ENCODE measurements around the gene GABBR2. TPM values are rescaled to one million over a fixed set of nuclear protein-coding genes. Genes with fewer than 3 reads are reported as not detected.

Gene GABBR2
- total RNA-seq, 2 experiments from 2014 or later: not detected

GRCh38 chr9:98418578-98419259, 290.0 kb downstream of the GABBR2 start:
- Histone ChIP-seq H2AFZ (ENCODE audit: low read length) (no peak overlapping the region), H3K9me2 (ENCODE audit: insufficient read depth, low read length) (no peaks in the 10 kb centered on the region), H3K4me2 (ENCODE audit: low read length) (no peak overlapping the region), H4K20me1 (ENCODE audit: insufficient read depth, low read length) (no peaks in the 10 kb centered on the region), H3K9me3 (ENCODE audit: low read length) (no peaks in the 10 kb centered on the region), H3K27ac (ENCODE audit: low read depth, low read length, poor library complexity, severe bottlenecking) (no peak overlapping the region), H3K36me3 (ENCODE audit: insufficient read depth, low read length) (no peaks in the 10 kb centered on the region), H3K79me2 (ENCODE audit: insufficient read depth, low read depth, low read length) (no peaks in the 10 kb centered on the region), H3K4me1 (ENCODE audit: insufficient read depth, low read length, poor library complexity, severe bottlenecking) (no peaks in the 10 kb centered on the region), H3K4me3 (ENCODE audit: low read depth, low read length, poor library complexity, severe bottlenecking) (no peak overlapping the region)
- TF ChIP-seq CTCF (conservative IDR thresholded peaks at IDR 0.05; ENCODE audit: low read length) (no peak), EZH2phosphoT487 (IDR thresholded peaks at IDR 0.05; ENCODE audit: borderline replicate concordance, low read depth, low read length) (no peak)
- no peak for DNase-seq (ENCODE audit: low spot score)
- intact Hi-C loops (cut with micrococcal nuclease; ENCODE audit: unreplicated experiment): no loop called here
- ChIA-PET CTCF (ENCODE audit: unreplicated experiment) (no interaction called here), POLR2A (interaction anchor here (0.5 kb wide), 1 partner anchor 489 kb away, joined by 4 read pairs; no protein-coding TSS in a partner anchor)
- BruUV-seq (replicated peaks): no TSS peak

- ChIA-PET POLR2A (interaction anchor here (0.9 kb wide), 1 partner anchor 37 kb away, joined by 6 read pairs; no protein-coding TSS in a partner anchor), CTCF (ENCODE audit: unreplicated experiment) (no interaction called here)
- no peaks in the 10 kb centered on the region for H3K79me2 ChIP-seq (ENCODE audit: insufficient read depth, low read depth, low read length)
- intact Hi-C loops (cut with micrococcal nuclease; ENCODE audit: unreplicated experiment): no loop called here
- H3K4me2 ChIP-seq (ENCODE audit: low read length): no peak overlapping the region
- no peaks in the 10 kb centered on the region for H3K4me1 ChIP-seq (ENCODE audit: insufficient read depth, low read length, poor library complexity, severe bottlenecking)
- no peak overlapping the region for H2AFZ ChIP-seq (ENCODE audit: low read length)
- H4K20me1 ChIP-seq (ENCODE audit: insufficient read depth, low read length): no peaks in the 10 kb centered on the region
- no peaks in the 10 kb centered on the region for H3K9me3 ChIP-seq (ENCODE audit: low read length)
- no peak for TF ChIP-seq CTCF (conservative IDR thresholded peaks at IDR 0.05; ENCODE audit: low read length)
- TF ChIP-seq EZH2phosphoT487 (IDR thresholded peaks at IDR 0.05; ENCODE audit: borderline replicate concordance, low read depth, low read length): no peak
- BruUV-seq (replicated peaks): no TSS peak
- no peak for DNase-seq (ENCODE audit: low spot score)
- H3K4me3 ChIP-seq (ENCODE audit: low read depth, low read length, poor library complexity, severe bottlenecking): no peak overlapping the region
- no peak overlapping the region for H3K27ac ChIP-seq (ENCODE audit: low read depth, low read length, poor library complexity, severe bottlenecking)
- H3K36me3 ChIP-seq (ENCODE audit: insufficient read depth, low read length): no peaks in the 10 kb centered on the region
- H3K9me2 ChIP-seq (ENCODE audit: insufficient read depth, low read length): no peaks in the 10 kb centered on the region
Observed at GRCh38 chr9:98416294-98417248, 292.2 kb downstream of the GABBR2 start.
